A549 (cell line): Measurements from ENCODE around the gene SCUBE1. TPM values are rescaled to one million over a fixed set of nuclear protein-coding genes. Genes with fewer than 3 reads are reported as not detected.

Experiments
- ATAC-seq, 2 experiments: fragments of 200-7000 bp in 1 of 2; fragments of >200 bp in 1 of 2; cut with Nextera tagmentation in 1 of 2; cut with Tn5 transposase in 1 of 2; 3 replicates each; pipeline versions ENCODE4 v1.8.0 to v1.9.1; 2018 to 2020; ENCODE audit warnings: mild to moderate bottlenecking in 1 of 2, moderate library complexity in 1 of 2
- CTCF ChIA-PET: fragments of 300-600 bp; sonication (Branson Sonifier 250); formaldehyde crosslinking; extraction: SDS; loops from one replicate; lab custom pipeline; 2021; ENCODE audit warnings: antibody characterized with exemption, inconsistent platforms; lab: Yijun Ruan, JAX
- POLR2A ChIA-PET: fragments of 350-600 bp; formaldehyde crosslinking; extraction: SDS; loops from one replicate; lab custom pipeline; 2021; ENCODE audit warnings: antibody characterized with exemption, inconsistent platforms; lab: Yijun Ruan, JAX
- DNase-seq, 2 experiments: peaks; one replicate each; pipeline versions ENCODE4 v3.0.0 to v3.0.0-alpha.2; 2011 to 2016; ENCODE audit warnings: low read depth in 1 of 2, low spot score in 1 of 2
- FAIRE-seq: peaks from 2 replicates; lab custom pipeline; 2011; peaks lifted over from hg19 to GRCh38; lab: Jason Lieb, UNC
- H3K27ac ChIP-seq, 2 experiments: fragments of >200 bp; sonication (Bioruptor Twin); formaldehyde crosslinking; 3 replicates each; pipeline ENCODE4 v1.5.1; 2016 to 2017
- H3K4me1 ChIP-seq: fragments of >200 bp; sonication (Bioruptor Twin); formaldehyde crosslinking; 3 replicates; pipeline ENCODE4 v1.6.1; 2016
- H3K4me2 ChIP-seq: fragments of >200 bp; sonication (Bioruptor Twin); formaldehyde crosslinking; 3 replicates; pipeline ENCODE4 v1.6.1; 2016
- H3K4me3 ChIP-seq: fragments of >200 bp; sonication (Bioruptor Twin); formaldehyde crosslinking; 3 replicates; pipeline ENCODE4 v1.5.1; 2016
- H3K9me3 ChIP-seq: fragments of >200 bp; sonication (Bioruptor Twin); formaldehyde crosslinking; 3 replicates; pipeline ENCODE4 v1.6.1; 2016
- ATOH8 ChIP-seq: fragments of 250-450 bp; sonication (Bioruptor Pico); IDR thresholded peaks from 2 replicates; pipeline ENCODE4 v1.5.0; 2020; ENCODE audit warnings: low read depth, mild to moderate bottlenecking, moderate library complexity
- BCL3 ChIP-seq: fragments of >200 bp; sonication (Bioruptor Twin); formaldehyde crosslinking; IDR thresholded peaks from 3 replicates; pipeline ENCODE4 v1.6.1; 2016
- BHLHE40 ChIP-seq: IDR thresholded peaks from 2 replicates; pipeline ENCODE4 v1.6.1; 2012; ENCODE audit warnings: low read depth, low read length, inconsistent platforms
- CBX2 ChIP-seq: fragments of 200-600 bp; sonication (generic); IDR thresholded peaks from 2 replicates; pipeline ENCODE4 v1.6.1; 2016; ENCODE audit warnings: low read depth, mild to moderate bottlenecking, borderline replicate concordance
- CHD2 ChIP-seq: fragments of 150-350 bp; IDR thresholded peaks from 2 replicates; pipeline ENCODE4 v1.6.1; 2014; ENCODE audit warnings: low read length; ENCODE audit not compliant: partially characterized antibody
- CHD4 ChIP-seq: fragments of 200-600 bp; sonication (generic); IDR thresholded peaks from 2 replicates; pipeline ENCODE4 v1.6.1; 2016; ENCODE audit warnings: antibody characterized with exemption, mild to moderate bottlenecking, borderline replicate concordance
- CTCF ChIP-seq: fragments of >200 bp; sonication (Bioruptor Twin); formaldehyde crosslinking; IDR thresholded peaks from 3 replicates; pipeline ENCODE4 v1.5.1; 2016
- E2F6 ChIP-seq: IDR thresholded peaks from 2 replicates; pipeline ENCODE4 v1.6.1; 2012; ENCODE audit warnings: low read depth, borderline replicate concordance
- EHF ChIP-seq: fragments of 250-450 bp; sonication (Bioruptor Pico); IDR thresholded peaks from 2 replicates; pipeline ENCODE4 v1.5.0; 2020; ENCODE audit warnings: mild to moderate bottlenecking
- ELK1 ChIP-seq: fragments of 150-350 bp; IDR thresholded peaks from 2 replicates; pipeline ENCODE4 v1.6.1; 2014; ENCODE audit warnings: low read depth, mild to moderate bottlenecking, low read length
- ESRRA ChIP-seq: fragments of 150-350 bp; IDR thresholded peaks from 2 replicates; pipeline ENCODE4 v1.6.1; 2014; ENCODE audit warnings: mild to moderate bottlenecking, low read length, borderline replicate concordance
- FOXS1 ChIP-seq: fragments of 250-450 bp; sonication (Bioruptor Pico); IDR thresholded peaks from 2 replicates; pipeline ENCODE4 v1.5.0; 2020; ENCODE audit warnings: mild to moderate bottlenecking, moderate library complexity
- HEYL ChIP-seq: fragments of 250-450 bp; sonication (Bioruptor Pico); IDR thresholded peaks from 2 replicates; pipeline ENCODE4 v1.8.0; 2021; ENCODE audit warnings: mild to moderate bottlenecking, moderate library complexity
- HOXA7 ChIP-seq: fragments of 250-450 bp; sonication (Bioruptor Pico); IDR thresholded peaks from 2 replicates; pipeline ENCODE4 v1.5.0; 2020; ENCODE audit warnings: mild to moderate bottlenecking, moderate library complexity
- JUN ChIP-seq, 2 experiments: fragments of >200 bp; sonication (Bioruptor Twin); formaldehyde crosslinking; IDR thresholded peaks; 2 replicates in 1 of 2; 3 replicates in 1 of 2; pipeline ENCODE4 v1.6.1; 2016 to 2017
- KDM1A ChIP-seq: fragments of 200-600 bp; sonication (generic); IDR thresholded peaks from 2 replicates; pipeline ENCODE4 v1.6.1; 2016; ENCODE audit warnings: low read depth, mild to moderate bottlenecking
- MYC ChIP-seq: IDR thresholded peaks from 2 replicates; pipeline ENCODE4 v1.6.1; 2012; ENCODE audit warnings: mild to moderate bottlenecking, inconsistent platforms, low read length, improper control_type of control experiment, borderline replicate concordance
- NPAS2 ChIP-seq: fragments of 250-450 bp; sonication (Bioruptor Pico); IDR thresholded peaks from 2 replicates; pipeline ENCODE4 v1.8.0; 2022; ENCODE audit warnings: mild to moderate bottlenecking, moderate library complexity, borderline replicate concordance
- PBX3 ChIP-seq: IDR thresholded peaks from 2 replicates; pipeline ENCODE4 v1.6.1; 2012
- PHF8 ChIP-seq: fragments of 200-600 bp; sonication (generic); IDR thresholded peaks from 2 replicates; pipeline ENCODE4 v1.6.1; 2016; ENCODE audit warnings: low read depth, mild to moderate bottlenecking, antibody characterized with exemption, moderate library complexity, borderline replicate concordance
- POLR2AphosphoS2 ChIP-seq: conservative IDR thresholded peaks from 2 replicates; pipeline ENCODE4 v1.6.1; 2012; ENCODE audit warnings: low read length, improper control_type of control experiment, inconsistent platforms
- RCOR1 ChIP-seq: fragments of 150-350 bp; IDR thresholded peaks from 2 replicates; pipeline ENCODE4 v1.6.1; 2014; ENCODE audit warnings: antibody characterized with exemption, low read length, low read depth
- RFX5 ChIP-seq: fragments of 450-650 bp; IDR thresholded peaks from 2 replicates; pipeline ENCODE4 v1.7.1; 2014; ENCODE audit warnings: antibody characterized with exemption, mild to moderate bottlenecking, moderate library complexity
- SMC3 ChIP-seq: fragments of >200 bp; sonication (Bioruptor Twin); formaldehyde crosslinking; IDR thresholded peaks from 3 replicates; pipeline ENCODE4 v1.6.1; 2018; ENCODE audit warnings: inconsistent platforms
- TFCP2L1 ChIP-seq: fragments of 250-450 bp; sonication (Bioruptor Pico); IDR thresholded peaks from 2 replicates; pipeline ENCODE4 v1.5.0; 2021; ENCODE audit warnings: mild to moderate bottlenecking
- ZSCAN20 ChIP-seq: fragments of 250-450 bp; sonication (Bioruptor Pico); IDR thresholded peaks from 2 replicates; pipeline ENCODE4 v1.8.0; 2022; ENCODE audit warnings: mild to moderate bottlenecking, moderate library complexity
- WGBS: methylation state at CpG from one replicate; pipeline ENCODE4 v1.1.6; 2017; ENCODE audit errors: missing lambda C conversion rate; 5-methylcytosine and 5-hydroxymethylcytosine counted together
- polyA plus RNA-seq, 4 experiments: library from polyadenylated mRNA; depleted of rRNA in 3 of 4; stranded (reverse); fragments of >200 nt; fragmentation: RNase III in 1 of 4; extraction: RNeasy Plus Mini Kit Qiagen cat#74134 plus additional on column Dnase treatment in 1 of 4; gene quantifications; 2 replicates in 3 of 4; 3 replicates in 1 of 4; pipeline ENCODE4 v1.2.3, GENCODE V29; 2011 to 2017

SCUBE1 gene
- polyA plus RNA-seq, 2 of the 4 experiments (the other 2 are of a cell fraction): 0.01 to 0.12 TPM

GRCh38 chr22:43163241-43163795 is 179.9 kb downstream of the SCUBE1 start:
- WGBS: no CpG with 5 or more reads among the region's 18 CpGs
- TF ChIP-seq CHD2: no peak
- TF ChIP-seq ATOH8 (CRISPR knock-in tag): no peak
- TF ChIP-seq NPAS2 (CRISPR knock-in tag): no peak
- no peak for TF ChIP-seq HEYL
- TF ChIP-seq JUN (IDR thresholded peaks at IDR 0.05): no peak
- no peak for TF ChIP-seq SMC3
- no peak for TF ChIP-seq ESRRA
- no peak for TF ChIP-seq CBX2
- TF ChIP-seq BHLHE40: no peak
- TF ChIP-seq MYC: no peak
- no peak for TF ChIP-seq RFX5
- TF ChIP-seq CHD4: no peak
- TF ChIP-seq PHF8: no peak
- TF ChIP-seq E2F6: no peak
- ChIA-PET CTCF (interaction anchor here (0.7 kb wide), 1 partner anchor 9 kb away, joined by 3 read pairs; no protein-coding TSS in a partner anchor), POLR2A (no interaction called here)
- ATAC-seq (no peak; a peak in 1 of 6 replicates), DNase-seq (no peak), FAIRE-seq (no peak)
- no peak overlapping the region for H3K4me3 ChIP-seq
- no peak overlapping the region for H3K27ac ChIP-seq
- H3K9me3 ChIP-seq: no peaks in the 10 kb centered on the region
- no peaks in the 10 kb centered on the region for H3K4me1 ChIP-seq
- no peak overlapping the region for H3K4me2 ChIP-seq

GRCh38 chr22:43162412-43163150 is 180.6 kb downstream of the SCUBE1 start:
- ATAC-seq (no peak), DNase-seq (no peak), FAIRE-seq (no peak)
- Histone ChIP-seq H3K4me3 (no peak overlapping the region), H3K9me3 (no peaks in the 10 kb centered on the region), H3K4me2 (no peak overlapping the region), H3K4me1 (no peaks in the 10 kb centered on the region), H3K27ac (no peak overlapping the region)
- ChIA-PET POLR2A (no interaction called here), CTCF (no interaction called here)
- TF ChIP-seq ZSCAN20 (CRISPR knock-in tag) (no peak), TFCP2L1 (no peak), E2F6 (no peak), FOXS1 (no peak), POLR2AphosphoS2 (no peak), CBX2 (no peak), HOXA7 (CRISPR knock-in tag) (no peak), ESRRA (no peak), PBX3 (no peak), CTCF (no peak), ELK1 (no peak), EHF (no peak), RCOR1 (no peak), BCL3 (no peak), KDM1A (no peak)
- 100% methylated on average over 8 of the region's 24 CpGs for WGBS
